Gastrocnemius medialis (tissue), 4 donors: ENCODE data around the gene DNASE1L2. TPM values are rescaled to one million over a fixed set of nuclear protein-coding genes. Genes with fewer than 3 reads are reported as not detected.

ENCODE experiments used
- ATAC-seq, 2 donors: fragments of 150-250 bp; one replicate each; pipeline ENCODE4 v1.9.1; 2016
- DNase-seq, 2 donors: peaks; one replicate each; pipeline ENCODE4 v3.0.0-alpha.2; 2019
- H3K27ac ChIP-seq, 4 donors: fragments of 200-600 bp; sonication (generic); 1 replicate in 1 of 4; 2 replicates in 3 of 4; pipeline ENCODE4 v1.5.1; 2016 to 2018; ENCODE audit warnings: mild to moderate bottlenecking in 2 of 4, moderate library complexity in 1 of 4
- H3K27me3 ChIP-seq, 3 donors: fragments of 200-600 bp; sonication (generic) in 2 of 3; 1 replicate in 1 of 3; 2 replicates in 2 of 3; pipeline versions ENCODE4 v1.5.1 to v1.6.0; 2016 to 2019; ENCODE audit warnings: mild to moderate bottlenecking in 1 of 3, moderate library complexity in 1 of 3
- H3K36me3 ChIP-seq, 2 donors: fragments of 200-600 bp; sonication (generic) in 1 of 2; one replicate each; pipeline ENCODE4 v1.5.1; 2017 to 2018
- H3K4me1 ChIP-seq, 2 donors: fragments of 200-600 bp; sonication (generic) in 1 of 2; one replicate each; pipeline ENCODE4 v1.5.1; 2016 to 2017; ENCODE audit warnings: mild to moderate bottlenecking in 2 of 2
- H3K4me3 ChIP-seq, 4 donors: fragments of 200-600 bp; sonication (generic) in 3 of 4; 1 replicate in 1 of 4; 2 replicates in 3 of 4; pipeline ENCODE4 v1.5.1; 2016 to 2019; ENCODE audit warnings: mild to moderate bottlenecking in 2 of 4
- H3K9me3 ChIP-seq, 3 donors: fragments of 200-600 bp; sonication (generic) in 2 of 3; 1 replicate in 1 of 3; 2 replicates in 2 of 3; pipeline ENCODE4 v1.5.1; 2016 to 2019
- POLR2A ChIP-seq, 2 donors: fragments of 450-650 bp; IDR thresholded peaks; one replicate each; pipeline ENCODE4 v1.6.1; 2017; ENCODE audit warnings: antibody characterized with exemption in 2 of 2, mild to moderate bottlenecking in 2 of 2, moderate library complexity in 2 of 2
- in situ Hi-C, 4 donors: fragments of 200-750 bp; cut with MboI; loops; one replicate each; pipeline versions ENCODE4 v1.15.0 to v1.8.0; 2017; ENCODE audit warnings: low sequenced_read_pairs in 4 of 4
- intact Hi-C: fragments of 100-400 bp; cut with DNase I; formaldehyde crosslinking; loops from one replicate; pipeline ENCODE4 v1.15.1; 2023; ENCODE audit warnings: low total_unique reads
- total RNA-seq, 4 donors: library from RNA; depleted of rRNA; stranded (reverse); fragments of >200 nt; gene quantifications; one replicate each; pipeline versions ENCODE4 v1.1.0 to v1.2.3, GENCODE V29; 2016
- TF ChIP-seq, protein P1 (sequence below), 5 experiments: fragments of 450-650 bp in 3 of 5; fragments of 200-600 bp in 2 of 5; sonication (generic) in 2 of 5; IDR thresholded peaks in 4 of 5; conservative IDR thresholded peaks in 1 of 5; 1 replicate in 4 of 5; 2 replicates in 1 of 5; pipeline ENCODE4 v1.5.1; 2016 to 2019; ENCODE audit warnings: antibody characterized with exemption in 5 of 5, mild to moderate bottlenecking in 3 of 5, moderate library complexity in 3 of 5

The DNASE1L2 gene, protein sequence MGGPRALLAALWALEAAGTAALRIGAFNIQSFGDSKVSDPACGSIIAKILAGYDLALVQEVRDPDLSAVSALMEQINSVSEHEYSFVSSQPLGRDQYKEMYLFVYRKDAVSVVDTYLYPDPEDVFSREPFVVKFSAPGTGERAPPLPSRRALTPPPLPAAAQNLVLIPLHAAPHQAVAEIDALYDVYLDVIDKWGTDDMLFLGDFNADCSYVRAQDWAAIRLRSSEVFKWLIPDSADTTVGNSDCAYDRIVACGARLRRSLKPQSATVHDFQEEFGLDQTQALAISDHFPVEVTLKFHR
- total RNA-seq, result 1 to 10 TPM in 1 of 4 donors, under 1 TPM in 1, not detected in 2; 0.69 to 2.1 TPM

DNA sequence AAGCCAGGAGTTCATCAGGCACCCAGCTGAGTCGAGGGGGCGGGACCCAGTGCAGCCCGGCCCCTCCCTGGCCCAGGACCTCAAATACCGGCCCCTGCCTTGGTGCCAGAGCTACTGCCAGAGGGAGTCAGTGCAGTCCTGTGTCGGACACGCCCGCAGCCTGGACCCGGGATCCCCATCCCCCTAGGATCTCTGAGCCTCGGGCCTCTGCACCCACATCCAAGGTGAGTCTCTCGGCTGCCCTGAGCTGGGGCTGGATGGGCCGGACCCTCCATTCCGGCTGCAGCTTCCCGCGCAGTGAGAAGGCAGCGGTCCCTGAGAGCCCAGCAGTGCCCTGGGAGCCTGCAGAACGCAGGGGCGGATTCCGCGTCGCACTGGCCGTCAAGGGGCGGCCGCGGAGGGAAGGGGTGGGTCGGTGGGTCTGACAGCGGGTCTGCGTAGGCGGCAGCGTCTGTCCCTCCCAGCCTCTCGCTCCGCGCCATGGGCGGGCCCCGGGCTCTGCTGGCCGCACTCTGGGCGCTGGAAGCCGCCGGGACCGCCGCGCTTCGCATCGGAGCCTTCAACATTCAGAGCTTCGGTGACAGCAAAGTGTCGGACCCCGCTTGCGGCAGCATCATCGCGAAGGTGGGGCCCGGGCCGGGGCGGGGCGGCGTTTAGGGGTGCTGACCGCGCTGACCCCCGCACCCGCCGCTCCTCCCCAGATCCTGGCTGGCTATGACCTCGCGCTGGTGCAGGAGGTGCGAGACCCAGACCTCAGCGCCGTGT, at the start of gene DNASE1L2:
Gene DNASE1L2, plus strand, starts transcription at position 108 of the 765 bp plus-strand sequence. Its CDS starts 373 bp downstream, at position 481.
- TF ChIP-seq, protein P1, sequence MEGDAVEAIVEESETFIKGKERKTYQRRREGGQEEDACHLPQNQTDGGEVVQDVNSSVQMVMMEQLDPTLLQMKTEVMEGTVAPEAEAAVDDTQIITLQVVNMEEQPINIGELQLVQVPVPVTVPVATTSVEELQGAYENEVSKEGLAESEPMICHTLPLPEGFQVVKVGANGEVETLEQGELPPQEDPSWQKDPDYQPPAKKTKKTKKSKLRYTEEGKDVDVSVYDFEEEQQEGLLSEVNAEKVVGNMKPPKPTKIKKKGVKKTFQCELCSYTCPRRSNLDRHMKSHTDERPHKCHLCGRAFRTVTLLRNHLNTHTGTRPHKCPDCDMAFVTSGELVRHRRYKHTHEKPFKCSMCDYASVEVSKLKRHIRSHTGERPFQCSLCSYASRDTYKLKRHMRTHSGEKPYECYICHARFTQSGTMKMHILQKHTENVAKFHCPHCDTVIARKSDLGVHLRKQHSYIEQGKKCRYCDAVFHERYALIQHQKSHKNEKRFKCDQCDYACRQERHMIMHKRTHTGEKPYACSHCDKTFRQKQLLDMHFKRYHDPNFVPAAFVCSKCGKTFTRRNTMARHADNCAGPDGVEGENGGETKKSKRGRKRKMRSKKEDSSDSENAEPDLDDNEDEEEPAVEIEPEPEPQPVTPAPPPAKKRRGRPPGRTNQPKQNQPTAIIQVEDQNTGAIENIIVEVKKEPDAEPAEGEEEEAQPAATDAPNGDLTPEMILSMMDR (IDR thresholded peaks at IDR 0.05 in 4 of 5, conservative IDR thresholded peaks at IDR 0.05 in 1 of 5), result no peak
- TF ChIP-seq POLR2A (IDR thresholded peaks at IDR 0.05), result no peak

DNA sequence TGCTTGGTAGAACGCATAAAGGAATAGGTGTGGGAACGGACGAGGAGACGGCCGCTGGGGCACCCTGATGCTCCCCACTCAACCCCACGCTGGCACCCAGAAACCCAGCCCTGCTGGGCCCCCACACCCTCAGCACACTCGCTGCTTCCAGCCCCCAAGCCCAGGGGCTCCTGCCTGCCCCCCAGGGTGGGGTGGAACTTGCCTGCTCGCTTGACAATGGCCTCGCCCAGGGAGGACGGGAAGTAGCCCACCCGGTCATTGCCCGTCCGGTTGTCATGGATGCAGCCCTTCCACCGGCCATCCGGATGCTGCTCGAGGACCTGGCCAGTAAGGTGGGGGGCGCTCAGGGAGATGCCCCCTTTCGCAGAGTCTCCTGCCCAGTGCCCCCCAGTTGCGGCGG, 49.7 kb upstream of the DNASE1L2 start:
- H3K4me3 ChIP-seq, result no peak overlapping the region
- no peak overlapping the region for H3K27ac ChIP-seq
- no peaks in the 10 kb centered on the region for H3K9me3 ChIP-seq
- ATAC-seq (no peak), DNase-seq (no peak)
- in situ Hi-C loops, result no loop called here
- H3K36me3 ChIP-seq, result no peaks in the 10 kb centered on the region
- no peaks in the 10 kb centered on the region for H3K27me3 ChIP-seq
- H3K4me1 ChIP-seq, result no peaks in the 10 kb centered on the region
- intact Hi-C loops, result no loop called here
- no peak for TF ChIP-seq POLR2A (IDR thresholded peaks at IDR 0.05)
- TF ChIP-seq, protein P1 (IDR thresholded peaks at IDR 0.05 in 4 of 5, conservative IDR thresholded peaks at IDR 0.05 in 1 of 5), result no peak

More for the DNA sequence above, at the start of gene DNASE1L2:
- Histone ChIP-seq H3K27me3 (peaks cover 10 to 18% (median 17%) of the 10 kb centered on the region in 3 donors), H3K36me3 (peaks cover 0 to 54% of the 10 kb centered on the region in 2 donors), H3K9me3 (no peaks in the 10 kb centered on the region), H3K27ac (no peak within 1 kb of the TSS), H3K4me1 (peaks cover 13% of the 10 kb centered on the region in 2 donors), H3K4me3 (peak within 1 kb of the TSS in 2 of 4 donors; percentile 5 to 7)
- intact Hi-C loops (no loop called here), in situ Hi-C loops (no loop called here)
- ATAC-seq (no peak), DNase-seq (no peak)

DNA sequence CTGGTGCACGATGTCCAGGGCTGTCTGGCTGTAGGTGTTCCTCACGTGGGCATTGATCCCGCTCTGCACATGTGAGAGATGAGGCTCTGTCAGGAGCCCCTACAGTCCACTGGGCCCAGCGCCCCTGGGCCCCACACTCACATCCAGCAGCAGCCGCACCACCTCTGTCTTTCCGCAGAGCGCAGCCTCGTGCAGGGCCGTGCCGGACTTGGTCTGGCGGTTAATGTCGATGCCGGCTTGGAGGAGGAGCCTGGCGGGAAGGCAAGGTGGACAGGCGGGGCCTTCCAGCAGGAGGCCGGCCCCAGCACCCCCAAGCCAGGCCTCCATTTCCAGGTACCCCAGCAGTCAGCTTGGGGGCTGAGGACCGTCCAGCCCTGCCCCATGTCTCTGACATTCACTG, 49.0 kb upstream of the DNASE1L2 start:
- DNase-seq (no peak), ATAC-seq (no peak)
- intact Hi-C loops (no loop called here), in situ Hi-C loops (no loop called here)
- H3K27ac ChIP-seq, result no peak overlapping the region
- no peaks in the 10 kb centered on the region for H3K27me3 ChIP-seq
- H3K9me3 ChIP-seq, result no peaks in the 10 kb centered on the region
- TF ChIP-seq, protein P1 (IDR thresholded peaks at IDR 0.05 in 4 of 5, conservative IDR thresholded peaks at IDR 0.05 in 1 of 5), result no peak
- no peak for TF ChIP-seq POLR2A (IDR thresholded peaks at IDR 0.05)
- no peaks in the 10 kb centered on the region for H3K36me3 ChIP-seq
- no peak overlapping the region for H3K4me3 ChIP-seq
- no peaks in the 10 kb centered on the region for H3K4me1 ChIP-seq

DNA sequence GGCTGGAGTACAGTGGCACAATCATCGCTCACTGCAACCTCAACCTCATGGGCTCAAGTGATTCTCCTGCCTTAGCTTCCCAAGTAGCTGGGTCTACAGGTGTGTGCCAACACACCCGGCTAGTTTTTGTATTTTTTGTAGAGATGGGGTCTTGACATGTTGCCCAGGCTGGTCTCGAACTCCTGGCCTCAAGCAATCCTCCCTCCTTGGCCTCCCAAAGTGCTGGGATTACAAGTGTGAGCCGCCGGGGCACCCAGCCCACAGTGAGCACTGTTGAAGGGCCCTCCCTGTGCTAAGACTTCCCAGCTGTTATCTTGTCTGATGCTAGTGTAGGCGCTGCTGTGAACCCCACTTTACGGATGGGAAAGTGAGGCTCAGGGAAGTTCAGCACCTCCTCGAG, 47.8 kb upstream of the DNASE1L2 start:
- H3K27me3 ChIP-seq, result peaks cover 0 to under 1% (median 0%) of the 10 kb centered on the region in 3 donors
- in situ Hi-C loops (no loop called here), intact Hi-C loops (no loop called here)
- DNase-seq (no peak), ATAC-seq (no peak)
- no peak overlapping the region for H3K27ac ChIP-seq
- H3K9me3 ChIP-seq, result no peaks in the 10 kb centered on the region
- no peak overlapping the region for H3K4me3 ChIP-seq
- TF ChIP-seq, protein P1 (IDR thresholded peaks at IDR 0.05 in 4 of 5, conservative IDR thresholded peaks at IDR 0.05 in 1 of 5), result no peak
- TF ChIP-seq POLR2A (IDR thresholded peaks at IDR 0.05), result no peak
- no peaks in the 10 kb centered on the region for H3K4me1 ChIP-seq
- no peaks in the 10 kb centered on the region for H3K36me3 ChIP-seq
